HepG2 (cell line): ENCODE data around the gene GLDC. TPM values are rescaled to one million over a fixed set of nuclear protein-coding genes. Genes with fewer than 3 reads are reported as not detected.
A peak's percentile ranks its signal among the peaks of the same experiment; 100 is the strongest.

ENCODE experiments used
- ATAC-seq: fragments of 200-7000 bp; cut with Tn5 transposase; 3 replicates; pipeline ENCODE4 v1.9.1; 2020; ENCODE audit warnings: mild to moderate bottlenecking, moderate library complexity
- Bru-seq: library from RNA; stranded (reverse); fragments of 400-500 nt; gene quantifications from one replicate; lab custom pipeline; 2021; lab: Mats Ljungman, UMichigan
- BruChase-seq, 2 experiments: library from RNA; stranded (reverse); fragments of 400-500 nt; gene quantifications; one replicate each; lab custom pipeline; 2021; lab: Mats Ljungman, UMichigan
- BruUV-seq: library from RNA; stranded (reverse); fragments of 400-500 nt; replicated peaks from 2 replicates; lab custom pipeline; 2021; lab: Mats Ljungman, UMichigan
- CTCF ChIA-PET: fragments of 300-600 bp; formaldehyde crosslinking; extraction: SDS; loops from one replicate; lab custom pipeline; 2021; ENCODE audit warnings: low total read pairs, inconsistent platforms, low intra/inter-chr PET ratio; lab: Yijun Ruan, JAX
- POLR2A ChIA-PET: fragments of 350-600 bp; sonication (Branson Sonifier 250); formaldehyde crosslinking; loops from one replicate; lab custom pipeline; 2020; ENCODE audit warnings: antibody characterized with exemption, inconsistent platforms; lab: Yijun Ruan, JAX
- DNase-seq: peaks from one replicate; pipeline ENCODE4 v3.0.0-alpha.2; 2015; ENCODE audit warnings: low spot score
- FAIRE-seq: peaks from 3 replicates; lab custom pipeline; 2011; peaks lifted over from hg19 to GRCh38; lab: Jason Lieb, UNC
- H2AFZ ChIP-seq: one replicate; pipeline ENCODE4 v1.6.1; 2011; ENCODE audit warnings: low read length, inconsistent platforms
- H3K27ac ChIP-seq: fragments of 300-600 bp; 3 replicates; pipeline ENCODE4 v1.8.0; 2011; ENCODE audit warnings: mixed run types, mild to moderate bottlenecking, mixed read lengths, low read length, inconsistent platforms; ENCODE audit not compliant: insufficient read depth; ENCODE audit errors: extremely low read length
- H3K27me3 ChIP-seq, 2 experiments: fragments of 200-600 bp in 1 of 2; 2 replicates in 1 of 2; 3 replicates in 1 of 2; pipeline versions ENCODE4 v1.6.0 to v1.8.0; 2011; ENCODE audit warnings: low read length in 2 of 2, mild to moderate bottlenecking in 2 of 2, moderate library complexity in 2 of 2, inconsistent platforms in 1 of 2; ENCODE audit not compliant: insufficient read depth in 2 of 2, control insufficient read depth in 1 of 2
- H3K36me3 ChIP-seq, 2 experiments: fragments of 200-600 bp in 1 of 2; replicated peaks in 1 of 2; 2 replicates in 1 of 2; 3 replicates in 1 of 2; pipeline versions ENCODE4 v1.5.1 to v1.8.0; 2011; ENCODE audit warnings: low read length in 2 of 2, inconsistent platforms in 1 of 2; ENCODE audit not compliant: insufficient read depth in 2 of 2, control insufficient read depth in 1 of 2
- H3K4me1 ChIP-seq: 2 replicates; pipeline ENCODE4 v1.5.1; 2012; ENCODE audit warnings: low read length, inconsistent platforms; ENCODE audit not compliant: insufficient read depth
- H3K4me2 ChIP-seq: 2 replicates; pipeline ENCODE4 v1.6.0; 2011; ENCODE audit warnings: low read depth, low read length, inconsistent platforms
- H3K4me3 ChIP-seq, 3 experiments: fragments of 200-600 bp in 1 of 3; sonication (generic), shearing (Covaris generic) in 1 of 3; replicated peaks in 1 of 3; 2 replicates each; pipeline ENCODE4 v1.5.1; 2011 to 2016; ENCODE audit warnings: low read length in 3 of 3, inconsistent platforms in 2 of 3, low read depth in 2 of 3, mild to moderate bottlenecking in 2 of 3, control low read depth in 1 of 3, mixed read lengths in 1 of 3; ENCODE audit not compliant: insufficient read depth in 1 of 3
- H3K79me2 ChIP-seq: one replicate; pipeline ENCODE4 v1.6.1; 2011; ENCODE audit warnings: low read length, inconsistent platforms; ENCODE audit not compliant: insufficient read depth
- H3K9ac ChIP-seq: 2 replicates; pipeline ENCODE4 v1.6.0; 2011; ENCODE audit warnings: mild to moderate bottlenecking, low read depth, low read length, inconsistent platforms; ENCODE audit not compliant: insufficient read depth
- H3K9me3 ChIP-seq: 2 replicates; pipeline ENCODE4 v1.5.1; 2012; ENCODE audit warnings: mild to moderate bottlenecking, low read length
- H4K20me1 ChIP-seq: 2 replicates; pipeline ENCODE4 v1.6.0; 2011; ENCODE audit warnings: inconsistent platforms, mild to moderate bottlenecking, low read length, moderate library complexity; ENCODE audit not compliant: insufficient read depth
- EEA1 ChIP-seq: sonication (generic); formaldehyde crosslinking; IDR thresholded peaks from 2 replicates; pipeline ENCODE4 v1.5.1; 2020; ENCODE audit warnings: mild to moderate bottlenecking, missing genetic modification reagents, borderline replicate concordance
- ELF1 ChIP-seq: sonication (generic); formaldehyde crosslinking; IDR thresholded peaks from 2 replicates; pipeline ENCODE4 v1.4.0; 2020; ENCODE audit warnings: missing genetic modification reagents
- HCFC1 ChIP-seq: fragments of 150-350 bp; IDR thresholded peaks from 2 replicates; pipeline ENCODE4 v1.6.1; 2014; ENCODE audit warnings: low read depth, low read length
- MLLT10 ChIP-seq: sonication (generic); formaldehyde crosslinking; IDR thresholded peaks from 2 replicates; pipeline ENCODE4 v1.4.0; 2020; ENCODE audit warnings: missing genetic modification reagents
- NFE2L2 ChIP-seq: fragments of 150-350 bp; IDR thresholded peaks from 2 replicates; pipeline ENCODE4 v1.6.1; 2014; ENCODE audit warnings: low read length
- NFKBIZ ChIP-seq: IDR thresholded peaks from 2 replicates; pipeline ENCODE4 v1.6.1; 2018; ENCODE audit warnings: missing genetic modification reagents, missing compliant biosample characterization
- NR2F6 ChIP-seq, 2 experiments: IDR thresholded peaks; 2 replicates each; pipeline ENCODE4 v1.6.1; 2016; ENCODE audit warnings: antibody characterized with exemption in 1 of 2, mild to moderate bottlenecking in 1 of 2
- SP2 ChIP-seq: sonication (generic); formaldehyde crosslinking; IDR thresholded peaks from 2 replicates; pipeline ENCODE4 v1.5.1; 2020; ENCODE audit warnings: mild to moderate bottlenecking, missing genetic modification reagents
- ZBTB8A ChIP-seq: sonication (generic); formaldehyde crosslinking; IDR thresholded peaks from 2 replicates; pipeline ENCODE4 v1.4.0; 2020; ENCODE audit warnings: mild to moderate bottlenecking, low read depth, missing genetic modification reagents, borderline replicate concordance
- ZNF296 ChIP-seq: sonication (generic); formaldehyde crosslinking; conservative IDR thresholded peaks from 2 replicates; pipeline ENCODE4 v1.5.0; 2020; ENCODE audit warnings: mild to moderate bottlenecking, missing genetic modification reagents
- ZNF44 ChIP-seq: sonication (generic); formaldehyde crosslinking; IDR thresholded peaks from 2 replicates; pipeline ENCODE4 v1.5.1; 2020; ENCODE audit warnings: mild to moderate bottlenecking, missing genetic modification reagents
- ZNF510 ChIP-seq: sonication (generic); formaldehyde crosslinking; IDR thresholded peaks from 2 replicates; pipeline ENCODE4 v1.4.0; 2020; ENCODE audit warnings: low read depth, mild to moderate bottlenecking, missing genetic modification reagents
- ZNF616 ChIP-seq: sonication (generic); formaldehyde crosslinking; IDR thresholded peaks from 2 replicates; pipeline ENCODE4 v1.5.0; 2020; ENCODE audit warnings: low read depth, mild to moderate bottlenecking, missing genetic modification reagents
- WGBS: methylation state at CpG from one replicate; pipeline ENCODE4 v1.1.6; 2017; ENCODE audit warnings: low lambda C conversion rate; 5-methylcytosine and 5-hydroxymethylcytosine counted together
- in situ Hi-C: cut with HindIII; loops from 2 replicates; pipeline ENCODE4 v1.10.0; 2017; ENCODE audit warnings: low pct_unique_long_range_greater_than_20kb; ENCODE audit not compliant: extremely low pct_ligation_motif_present
- intact Hi-C: fragments of 100-400 bp; cut with micrococcal nuclease; formaldehyde crosslinking; loops from one replicate; pipeline ENCODE4 v1.10.0; 2022; ENCODE audit not compliant: unreplicated experiment
- long read RNA-seq, 2 experiments: library from RNA in 1 of 2; library from polyadenylated mRNA in 1 of 2; stranded (forward) in 1 of 2; unstranded in 1 of 2; transcript quantifications; one replicate each; pipeline ENCODE4 v2.0.0, GENCODE V29; 2019 to 2022
- polyA minus RNA-seq, 3 experiments: library from RNA; depleted of rRNA, polyadenylated mRNA; stranded (reverse); fragments of >200 nt; gene quantifications; 2 replicates each; pipeline ENCODE4 v1.2.3, GENCODE V29; 2011; ENCODE audit warnings: low replicate concordance in 1 of 3
- polyA plus RNA-seq, 8 experiments: library from polyadenylated mRNA; depleted of rRNA in 3 of 8; stranded (reverse) in 7 of 8; unstranded in 1 of 8; fragments of >200 nt; fragmentation: Illumina TruSeq in 4 of 8; extraction: Trizol in 4 of 8; gene quantifications; 2 replicates each; pipeline versions ENCODE4 v1.2.1 to v1.2.3, GENCODE V29; 2011 to 2016; ENCODE audit warnings: low read depth in 4 of 8, missing spikeins in 1 of 8, mixed read lengths in 1 of 8; ENCODE audit not compliant: insufficient read depth in 1 of 8
- total RNA-seq, 5 experiments: library from RNA; depleted of rRNA; stranded (reverse); fragments of >200 nt; fragmentation: Illumina TruSeq; extraction: Trizol; gene quantifications; 2 replicates each; pipeline ENCODE4 v1.2.3, GENCODE V29; 2016; ENCODE audit warnings: low read depth in 1 of 5
- TF ChIP-seq, protein P1 (sequence below): sonication (generic); formaldehyde crosslinking; conservative IDR thresholded peaks from 2 replicates; pipeline ENCODE4 v1.4.0; 2020; ENCODE audit warnings: missing genetic modification reagents
- TF ChIP-seq, protein P2 (sequence below): sonication (generic); formaldehyde crosslinking; IDR thresholded peaks from 2 replicates; pipeline ENCODE4 v1.4.0; 2020; ENCODE audit warnings: missing genetic modification reagents

Gene GLDC
- total RNA-seq (2016; rRNA removed; fragmentation: Illumina TruSeq; extraction: Trizol): 51.0 and 115 TPM in 2 replicates
- total RNA-seq (2016; cell fraction: cytosol; rRNA removed; fragmentation: Illumina TruSeq; extraction: Trizol; ENCODE audit: low read depth): 10.0 and 16.1 TPM in 2 replicates
- total RNA-seq (2016; cell fraction: insoluble cytoplasmic fraction; rRNA removed; fragmentation: Illumina TruSeq; extraction: Trizol): 51.9 and 113 TPM in 2 replicates
- total RNA-seq (2016; cell fraction: membrane; rRNA removed; fragmentation: Illumina TruSeq; extraction: Trizol): 20.3 and 21.3 TPM in 2 replicates
- 88.2 and 101 TPM in 2 replicates for total RNA-seq (2016; cell fraction: nucleus; rRNA removed; fragmentation: Illumina TruSeq; extraction: Trizol)
- 46.9 and 59.3 TPM in 2 replicates for polyA plus RNA-seq (2011; rRNA removed)
- polyA plus RNA-seq (2011; cell fraction: cytosol; rRNA removed): 35.5 and 38.1 TPM in 2 replicates
- 46.0 and 54.8 TPM in 2 replicates for polyA plus RNA-seq (2011; cell fraction: nucleus; rRNA removed)
- polyA plus RNA-seq (2012): 26.9 and 61.1 TPM in 2 replicates
- polyA plus RNA-seq (2016; cell fraction: cytosol; fragmentation: Illumina TruSeq; extraction: Trizol; ENCODE audit: low read depth): 5.1 and 6.2 TPM in 2 replicates
- 54.2 and 57.8 TPM in 2 replicates for polyA plus RNA-seq (2016; cell fraction: insoluble cytoplasmic fraction; fragmentation: Illumina TruSeq; extraction: Trizol; ENCODE audit: low read depth)
- polyA plus RNA-seq (2016; cell fraction: membrane; fragmentation: Illumina TruSeq; extraction: Trizol; ENCODE audit: low read depth): 13.5 and 14.1 TPM in 2 replicates
- polyA plus RNA-seq (2016; cell fraction: nucleus; fragmentation: Illumina TruSeq; extraction: Trizol; ENCODE audit: insufficient read depth, low read depth): 124 and 127 TPM in 2 replicates
- polyA minus RNA-seq (2011; rRNA and poly(A)+ RNA removed; ENCODE audit: low replicate concordance): 1.3 and 104 TPM in 2 replicates
- 27.9 and 47.7 TPM in 2 replicates for polyA minus RNA-seq (2011; cell fraction: cytosol; rRNA and poly(A)+ RNA removed)
- 57.6 and 74.4 TPM in 2 replicates for polyA minus RNA-seq (2011; cell fraction: nucleus; rRNA and poly(A)+ RNA removed)
- Bru-seq, nascent RNA: percentile 80 among the genes with signal in this experiment
- BruChase-seq, experiment 1, labeled RNA remaining after a 6-hour chase: percentile 78 among the genes with signal in this experiment
- BruChase-seq, experiment 2, labeled RNA remaining after a 2-hour chase: percentile 81 among the genes with signal in this experiment
- long read RNA-seq, experiment 1, partial matches to known transcripts: 9 of 14 reads
- long read RNA-seq, experiment 1, other reads (novel, unspliced or antisense): 0 of 14 reads
- long read RNA-seq, experiment 2, partial matches to known transcripts: 14 of 48 reads
- long read RNA-seq, experiment 2, other reads (novel, unspliced or antisense): 32 of 48 reads

DNA sequence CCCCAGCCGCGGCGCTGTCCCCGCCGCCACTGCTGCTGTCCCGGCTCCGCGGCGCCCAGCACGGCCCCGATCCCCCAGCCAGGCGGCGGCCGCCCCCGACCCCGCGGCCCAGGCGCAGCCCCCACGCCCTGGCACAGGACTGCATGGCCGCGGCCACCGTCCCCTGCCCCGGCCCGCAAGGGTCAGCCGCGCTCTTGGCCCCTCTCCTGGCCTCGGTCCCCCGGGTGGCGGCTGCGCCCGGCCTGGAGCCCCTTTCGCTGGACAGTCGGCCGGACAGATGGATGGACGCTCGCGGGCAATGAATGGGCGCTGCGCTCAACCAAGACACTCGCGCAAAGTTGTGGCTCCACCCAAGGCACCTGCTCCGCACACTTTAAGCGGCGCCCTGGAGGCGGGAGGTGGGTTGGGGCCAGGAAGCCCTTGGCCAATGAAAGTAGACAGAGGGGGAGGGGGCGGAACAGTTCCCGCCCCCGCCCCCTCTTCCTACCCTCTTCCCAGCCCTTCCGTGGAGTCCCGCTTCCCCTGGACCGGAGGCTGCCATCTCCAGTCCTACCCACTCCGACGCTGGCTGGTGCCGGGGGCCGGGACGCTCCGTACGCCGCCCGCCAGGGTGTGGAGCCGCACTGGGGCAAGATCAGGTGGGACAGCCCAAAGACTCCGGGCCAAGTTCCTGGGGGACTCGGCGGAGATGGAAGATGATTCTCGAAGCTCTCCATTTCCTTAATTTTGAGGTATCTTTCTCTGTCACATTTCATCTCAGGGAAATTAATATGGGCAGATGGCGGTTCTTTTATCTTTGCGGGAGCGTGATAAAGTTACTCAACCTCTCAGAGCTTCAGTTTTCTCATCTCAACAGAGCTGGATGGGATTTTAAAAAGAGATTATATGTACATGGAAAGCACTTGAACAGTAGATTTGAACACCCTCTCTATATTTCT lies at the start of gene GLDC:
Gene GLDC (minus strand): TSS at position 375 of the 938 bp plus-strand sequence. CDS start 230 bp downstream, at position 145.
- ChIA-PET POLR2A (interaction anchor here (0.7 to 2.4 kb wide), 11 partner anchors 11 to 112 kb away, joined by 3 to 16 read pairs (median 5); partner anchors contain the start of gene KDM4C), CTCF (no interaction called here)
- WGBS: 1% methylated on average over 28 of the region's 68 CpGs
- H3K9me3 ChIP-seq: no peaks in the 10 kb centered on the region
- H3K4me1 ChIP-seq: peaks cover 61% of the 10 kb centered on the region
- no peaks in the 10 kb centered on the region; the same call in 1 of the 2 replicates for H4K20me1 ChIP-seq
- FAIRE-seq (peak; percentile 82), ATAC-seq (peak; percentile 95), DNase-seq (peak; percentile 90)
- H3K4me2 ChIP-seq: peak within 1 kb of the TSS; percentile 87
- H3K27me3 ChIP-seq: no peaks in the 10 kb centered on the region; a peak in 1 of 5 replicates
- H3K4me3 ChIP-seq: peak within 1 kb of the TSS; percentile 76 to 96 (median 81)
- H3K27ac ChIP-seq: peak within 1 kb of the TSS; percentile 72
- TSS peak; percentile 68 for BruUV-seq
- intact Hi-C loops: loop anchor here (1.0 kb wide), 3 partner anchors 19 to 55 kb away; no protein-coding TSS in a partner anchor
- peak within 1 kb of the TSS; percentile 73 for H3K9ac ChIP-seq
- H3K79me2 ChIP-seq: peaks cover 68% of the 10 kb centered on the region
- H3K36me3 ChIP-seq: peaks cover 5 to 6% of the 10 kb centered on the region in 2 experiments; a peak in 4 of 5 replicates
- peak within 1 kb of the TSS; percentile 42 for H2AFZ ChIP-seq
- in situ Hi-C loops: no loop called here
- TF ChIP-seq HCFC1 (no peak), ZBTB8A (no peak), NR2F6 (IDR thresholded peaks at IDR 0.05) (no peak), NR2F6 (CRISPR knock-in tag; IDR thresholded peaks at IDR 0.05) (peak; percentile 41; the same call in 1 of the 2 replicates), ZNF44 (CRISPR knock-in tag) (no peak), ELF1 (peak; percentile 67), MLLT10 (CRISPR knock-in tag) (no peak), NFE2L2 (no peak), ZNF616 (no peak; the same call in 1 of the 2 replicates), SP2 (CRISPR knock-in tag) (peak; percentile 64), ZNF510 (CRISPR knock-in tag) (no peak), ZNF296 (CRISPR knock-in tag) (no peak), NFKBIZ (CRISPR knock-in tag) (no peak; the same call in 1 of the 2 replicates), EEA1 (no peak)
- TF ChIP-seq, protein P1, sequence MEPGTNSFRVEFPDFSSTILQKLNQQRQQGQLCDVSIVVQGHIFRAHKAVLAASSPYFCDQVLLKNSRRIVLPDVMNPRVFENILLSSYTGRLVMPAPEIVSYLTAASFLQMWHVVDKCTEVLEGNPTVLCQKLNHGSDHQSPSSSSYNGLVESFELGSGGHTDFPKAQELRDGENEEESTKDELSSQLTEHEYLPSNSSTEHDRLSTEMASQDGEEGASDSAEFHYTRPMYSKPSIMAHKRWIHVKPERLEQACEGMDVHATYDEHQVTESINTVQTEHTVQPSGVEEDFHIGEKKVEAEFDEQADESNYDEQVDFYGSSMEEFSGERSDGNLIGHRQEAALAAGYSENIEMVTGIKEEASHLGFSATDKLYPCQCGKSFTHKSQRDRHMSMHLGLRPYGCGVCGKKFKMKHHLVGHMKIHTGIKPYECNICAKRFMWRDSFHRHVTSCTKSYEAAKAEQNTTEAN (CRISPR knock-in tag): peak; percentile 74
- TF ChIP-seq, protein P2, sequence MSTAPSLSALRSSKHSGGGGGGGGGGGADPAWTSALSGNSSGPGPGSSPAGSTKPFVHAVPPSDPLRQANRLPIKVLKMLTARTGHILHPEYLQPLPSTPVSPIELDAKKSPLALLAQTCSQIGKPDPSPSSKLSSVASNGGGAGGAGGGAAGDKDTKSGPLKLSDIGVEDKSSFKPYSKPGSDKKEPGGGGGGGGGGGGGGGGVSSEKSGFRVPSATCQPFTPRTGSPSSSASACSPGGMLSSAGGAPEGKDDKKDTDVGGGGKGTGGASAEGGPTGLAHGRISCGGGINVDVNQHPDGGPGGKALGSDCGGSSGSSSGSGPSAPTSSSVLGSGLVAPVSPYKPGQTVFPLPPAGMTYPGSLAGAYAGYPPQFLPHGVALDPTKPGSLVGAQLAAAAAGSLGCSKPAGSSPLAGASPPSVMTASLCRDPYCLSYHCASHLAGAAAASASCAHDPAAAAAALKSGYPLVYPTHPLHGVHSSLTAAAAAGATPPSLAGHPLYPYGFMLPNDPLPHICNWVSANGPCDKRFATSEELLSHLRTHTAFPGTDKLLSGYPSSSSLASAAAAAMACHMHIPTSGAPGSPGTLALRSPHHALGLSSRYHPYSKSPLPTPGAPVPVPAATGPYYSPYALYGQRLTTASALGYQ (CRISPR knock-in tag): 0 out of 2 replicates have a peak, but pooled peaks have one; percentile 58
